Measurements from ENCODE around the gene LBHD1. TPM values are rescaled to one million over a fixed set of nuclear protein-coding genes. Genes with fewer than 3 reads are reported as not detected.
A peak's percentile ranks its signal among the peaks of the same experiment; 100 is the strongest.

LBHD1 gene
- polyA plus RNA-seq, 3 donors = 1.9 to 9.1 (median 2.9) TPM

DNA sequence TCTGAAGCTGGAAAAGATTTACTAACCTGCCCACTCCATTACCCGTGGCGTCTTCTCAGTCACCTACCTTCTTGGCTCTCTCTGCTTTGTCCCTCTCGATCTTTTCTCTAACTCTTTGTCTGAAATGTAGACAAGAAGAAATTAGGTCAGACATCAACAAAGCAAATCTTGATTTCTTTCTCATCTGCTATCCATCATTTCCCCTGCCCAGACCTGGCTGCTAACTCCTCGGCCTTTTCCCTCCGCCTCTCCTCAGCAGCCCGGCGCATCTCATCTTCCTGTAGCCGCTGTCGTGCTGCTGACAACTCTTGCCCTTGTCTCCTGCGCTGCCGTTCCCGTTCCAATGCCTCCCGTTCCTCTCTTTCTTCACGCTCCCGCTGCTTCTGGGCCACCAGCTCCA lies 5.6 kb upstream of the LBHD1 start:
- peaks cover 28% of the 10 kb centered on the region for H4K20me1 ChIP-seq (ENCODE audit: insufficient read depth, low read length)
- peak overlapping the region; percentile 92 for H3K4me2 ChIP-seq (replicated peaks; ENCODE audit: extremely low read depth, low read length, poor library complexity, severe bottlenecking)
- peaks cover 26 to 46% of the 10 kb centered on the region in 2 donors for H3K36me3 ChIP-seq (replicated peaks in 1 of 2; ENCODE audit: control insufficient read depth in 1 of 2, insufficient read depth in 2 of 2, low read length in 2 of 2)
- intact Hi-C loops (cut with micrococcal nuclease) = loop anchor here in 1 of 2 donors (2.0 kb wide), 2 partner anchors 13 to 25 kb away; partner anchors contain the start of genes C11orf98, CSKMT and INTS5
- H3K4me1 Mint-ChIP-seq = peaks cover 44% of the 10 kb centered on the region
- H3K27me3 ChIP-seq (ENCODE audit: control insufficient read depth in 2 of 2, insufficient read depth in 2 of 2, low read length in 2 of 2) = no peaks in the 10 kb centered on the region
- TF ChIP-seq, protein P1, sequence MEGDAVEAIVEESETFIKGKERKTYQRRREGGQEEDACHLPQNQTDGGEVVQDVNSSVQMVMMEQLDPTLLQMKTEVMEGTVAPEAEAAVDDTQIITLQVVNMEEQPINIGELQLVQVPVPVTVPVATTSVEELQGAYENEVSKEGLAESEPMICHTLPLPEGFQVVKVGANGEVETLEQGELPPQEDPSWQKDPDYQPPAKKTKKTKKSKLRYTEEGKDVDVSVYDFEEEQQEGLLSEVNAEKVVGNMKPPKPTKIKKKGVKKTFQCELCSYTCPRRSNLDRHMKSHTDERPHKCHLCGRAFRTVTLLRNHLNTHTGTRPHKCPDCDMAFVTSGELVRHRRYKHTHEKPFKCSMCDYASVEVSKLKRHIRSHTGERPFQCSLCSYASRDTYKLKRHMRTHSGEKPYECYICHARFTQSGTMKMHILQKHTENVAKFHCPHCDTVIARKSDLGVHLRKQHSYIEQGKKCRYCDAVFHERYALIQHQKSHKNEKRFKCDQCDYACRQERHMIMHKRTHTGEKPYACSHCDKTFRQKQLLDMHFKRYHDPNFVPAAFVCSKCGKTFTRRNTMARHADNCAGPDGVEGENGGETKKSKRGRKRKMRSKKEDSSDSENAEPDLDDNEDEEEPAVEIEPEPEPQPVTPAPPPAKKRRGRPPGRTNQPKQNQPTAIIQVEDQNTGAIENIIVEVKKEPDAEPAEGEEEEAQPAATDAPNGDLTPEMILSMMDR (IDR thresholded peaks at IDR 0.05) = no peak
- H3K27me3 Mint-ChIP-seq (ENCODE audit: low read depth in 3 of 3) = peaks cover 0 to 2% (median 1%) of the 10 kb centered on the region in 3 donors
- no peaks in the 10 kb centered on the region for H3K9me3 Mint-ChIP-seq
- H3K4me3 ChIP-seq (replicated peaks in 1 of 3; ENCODE audit: low read depth in 2 of 3, low read length in 3 of 3) = peak overlapping the region in 1 of 3 experiments; percentile 98
- H3K9me3 ChIP-seq (replicated peaks in 1 of 2; ENCODE audit: control insufficient read depth in 1 of 2, insufficient read depth in 1 of 2, low read length in 2 of 2) = no peaks in the 10 kb centered on the region
- peak overlapping the region; percentile 95 for H2AFZ ChIP-seq (ENCODE audit: insufficient read depth, low read depth, low read length, poor library complexity, severe bottlenecking)
- H3K4me1 ChIP-seq (ENCODE audit: control insufficient read depth in 1 of 2, insufficient read depth in 2 of 2, low read length in 2 of 2) = peaks cover 22 to 40% of the 10 kb centered on the region in 2 donors
- peak overlapping the region in 1 of 2 donors; percentile 97 for H3K27ac ChIP-seq (ENCODE audit: low read depth in 1 of 2, low read length in 2 of 2)
- H3K36me3 Mint-ChIP-seq = peaks cover 31 to 47% of the 10 kb centered on the region in 2 donors
- H3K9ac ChIP-seq (ENCODE audit: insufficient read depth, low read length, poor library complexity, severe bottlenecking) = peak overlapping the region; percentile 99
- peaks cover 60% of the 10 kb centered on the region for H3K79me2 ChIP-seq (ENCODE audit: insufficient read depth, low read length)
- H3K4me3 Mint-ChIP-seq = peak overlapping the region; percentile 87 to 93
- WGBS (ENCODE audit: insufficient coverage) = 97% methylated on average over 12 of the region's 15 CpGs
- peak overlapping the region in 6 of 7 donors; percentile 26 to 95 (median 92) for H3K27ac Mint-ChIP-seq
- DNase-seq = no peak

DNA sequence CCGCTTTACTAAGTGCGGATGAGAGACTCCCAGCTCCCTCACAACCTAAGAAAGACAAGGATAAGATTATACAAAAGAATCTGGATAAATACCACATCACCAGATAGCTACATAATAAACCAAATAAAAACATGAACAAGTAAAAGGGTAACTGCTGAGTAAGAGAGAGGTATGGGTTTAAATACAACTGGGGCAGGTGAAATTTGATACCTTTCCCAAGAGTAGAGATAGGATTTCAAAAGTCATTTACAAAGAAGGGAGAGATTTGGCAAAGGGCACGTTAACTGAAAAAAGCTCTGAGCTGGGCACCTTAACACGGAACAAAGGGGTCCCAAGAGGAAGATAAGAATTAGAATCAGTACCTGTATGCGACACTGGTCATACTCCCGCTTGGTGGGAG lies 5.1 kb upstream of the LBHD1 start:
- peaks cover 65% of the 10 kb centered on the region for H3K79me2 ChIP-seq (ENCODE audit: insufficient read depth, low read length)
- no peaks in the 10 kb centered on the region for H3K9me3 Mint-ChIP-seq
- peaks cover 0 to 2% (median 1%) of the 10 kb centered on the region in 3 donors for H3K27me3 Mint-ChIP-seq (ENCODE audit: low read depth in 3 of 3)
- DNase-seq = no peak
- no peak overlapping the region for H3K9ac ChIP-seq (ENCODE audit: insufficient read depth, low read length, poor library complexity, severe bottlenecking)
- intact Hi-C loops (cut with micrococcal nuclease) = no loop called here
- H3K9me3 ChIP-seq (replicated peaks in 1 of 2; ENCODE audit: control insufficient read depth in 1 of 2, insufficient read depth in 1 of 2, low read length in 2 of 2) = no peaks in the 10 kb centered on the region
- no peak overlapping the region for H3K4me3 Mint-ChIP-seq
- WGBS (ENCODE audit: insufficient coverage) = 100% methylated on average over 3 of the region's 6 CpGs
- H2AFZ ChIP-seq (ENCODE audit: insufficient read depth, low read depth, low read length, poor library complexity, severe bottlenecking) = no peak overlapping the region
- peaks cover 26 to 46% of the 10 kb centered on the region in 2 donors for H3K36me3 ChIP-seq (replicated peaks in 1 of 2; ENCODE audit: control insufficient read depth in 1 of 2, insufficient read depth in 2 of 2, low read length in 2 of 2)
- H3K27me3 ChIP-seq (ENCODE audit: control insufficient read depth in 2 of 2, insufficient read depth in 2 of 2, low read length in 2 of 2) = no peaks in the 10 kb centered on the region
- H3K4me3 ChIP-seq (replicated peaks in 1 of 3; ENCODE audit: low read depth in 2 of 3, low read length in 3 of 3) = no peak overlapping the region
- peaks cover 28 to 46% of the 10 kb centered on the region in 2 donors for H3K4me1 ChIP-seq (ENCODE audit: control insufficient read depth in 1 of 2, insufficient read depth in 2 of 2, low read length in 2 of 2)
- peak overlapping the region in 1 of 2 donors; percentile 97 for H3K27ac ChIP-seq (ENCODE audit: low read depth in 1 of 2, low read length in 2 of 2)
- TF ChIP-seq, protein P1 (IDR thresholded peaks at IDR 0.05) = no peak
- peaks cover 31 to 47% of the 10 kb centered on the region in 2 donors for H3K36me3 Mint-ChIP-seq
- H3K4me1 Mint-ChIP-seq = peaks cover 50% of the 10 kb centered on the region
- peak overlapping the region; percentile 92 for H3K4me2 ChIP-seq (replicated peaks; ENCODE audit: extremely low read depth, low read length, poor library complexity, severe bottlenecking)
- H3K27ac Mint-ChIP-seq = peak overlapping the region; percentile 11 to 89 (median 50)
- H4K20me1 ChIP-seq (ENCODE audit: insufficient read depth, low read length) = peaks cover 28% of the 10 kb centered on the region
